ENCODE data around the gene GNAT2. TPM values are rescaled to one million over a fixed set of nuclear protein-coding genes. Genes with fewer than 3 reads are reported as not detected.

Gene GNAT2
- total and polyA plus RNA-seq, 2 donors (not counting 1 experiment from before 2014, with no cell fraction given), result 0.17 to 0.22 TPM

DNA sequence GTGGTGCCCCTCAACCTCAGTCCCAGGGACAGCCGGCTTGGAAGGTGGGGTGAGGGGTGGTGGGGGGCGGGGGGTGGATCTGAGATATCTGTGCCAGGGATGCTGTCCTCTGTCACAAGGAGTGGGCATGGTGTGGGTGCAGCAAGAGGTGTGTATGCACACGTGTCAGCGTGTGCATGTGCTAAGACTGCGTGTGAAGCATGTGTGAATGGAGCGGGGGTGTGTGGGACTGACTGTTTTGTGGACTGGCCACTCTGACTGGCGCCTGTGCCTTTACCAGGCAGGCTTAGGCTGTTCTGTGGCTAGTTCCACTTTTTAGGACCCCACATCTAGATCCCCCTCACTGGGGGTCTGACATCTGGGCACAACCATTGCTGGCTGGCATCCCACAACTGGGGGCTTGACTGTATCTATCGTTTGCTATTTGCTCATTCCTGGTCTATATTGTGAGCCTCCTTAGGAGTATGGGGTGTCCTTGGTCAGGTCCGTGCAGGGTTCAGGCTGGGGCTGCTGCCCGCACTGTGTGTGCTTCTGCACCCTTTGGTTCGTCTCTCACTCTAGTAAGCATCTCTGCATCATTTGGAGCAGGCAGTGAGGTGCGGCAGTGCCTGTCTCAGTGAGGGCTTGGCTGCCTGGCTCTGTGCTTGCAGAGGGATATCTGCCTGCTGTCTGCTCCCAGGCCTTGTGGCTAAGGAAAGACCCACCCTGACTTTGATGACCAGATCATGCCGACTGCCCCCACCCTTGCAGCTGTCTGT is 2.1 kb upstream of the GNAT2 start:
- H3K27ac ChIP-seq (ENCODE audit: insufficient read depth, low read length), result peak overlapping the region; percentile 96
- H3K4me1 ChIP-seq (ENCODE audit: control insufficient read depth, extremely low read depth, insufficient read depth, low read length), result peaks cover 24% of the 10 kb centered on the region
- H3K4me2 ChIP-seq (ENCODE audit: extremely low read depth, insufficient read depth, low read length), result peak overlapping the region; percentile 79
- H3K27me3 ChIP-seq (ENCODE audit: control insufficient read depth, insufficient read depth, low read length), result no peaks in the 10 kb centered on the region
- H3K9ac ChIP-seq (ENCODE audit: insufficient read depth, low read length), result peak overlapping the region; percentile 53
- H3K36me3 ChIP-seq (ENCODE audit: control insufficient read depth, insufficient read depth, low read length), result peaks cover 2% of the 10 kb centered on the region
- H3K4me3 ChIP-seq (replicated peaks in 1 of 4; ENCODE audit: control extremely low read depth in 1 of 4, insufficient read depth in 1 of 4, low read depth in 3 of 4, low read length in 4 of 4), result peak overlapping the region; percentile 54 to 87 (median 75)
- H2AFZ ChIP-seq (ENCODE audit: low read length), result no peak overlapping the region
- H3K79me2 ChIP-seq (ENCODE audit: control insufficient read depth, insufficient read depth, low read length), result peaks cover 49% of the 10 kb centered on the region
- no peaks in the 10 kb centered on the region for H3K9me3 ChIP-seq (ENCODE audit: control insufficient read depth, insufficient read depth, low read depth, low read length)
- no peak for DNase-seq (ENCODE audit: low read depth in 2 of 2)
- H4K20me1 ChIP-seq (ENCODE audit: control insufficient read depth, extremely low read depth, insufficient read depth, low read length), result no peaks in the 10 kb centered on the region
- TF ChIP-seq, protein P1, sequence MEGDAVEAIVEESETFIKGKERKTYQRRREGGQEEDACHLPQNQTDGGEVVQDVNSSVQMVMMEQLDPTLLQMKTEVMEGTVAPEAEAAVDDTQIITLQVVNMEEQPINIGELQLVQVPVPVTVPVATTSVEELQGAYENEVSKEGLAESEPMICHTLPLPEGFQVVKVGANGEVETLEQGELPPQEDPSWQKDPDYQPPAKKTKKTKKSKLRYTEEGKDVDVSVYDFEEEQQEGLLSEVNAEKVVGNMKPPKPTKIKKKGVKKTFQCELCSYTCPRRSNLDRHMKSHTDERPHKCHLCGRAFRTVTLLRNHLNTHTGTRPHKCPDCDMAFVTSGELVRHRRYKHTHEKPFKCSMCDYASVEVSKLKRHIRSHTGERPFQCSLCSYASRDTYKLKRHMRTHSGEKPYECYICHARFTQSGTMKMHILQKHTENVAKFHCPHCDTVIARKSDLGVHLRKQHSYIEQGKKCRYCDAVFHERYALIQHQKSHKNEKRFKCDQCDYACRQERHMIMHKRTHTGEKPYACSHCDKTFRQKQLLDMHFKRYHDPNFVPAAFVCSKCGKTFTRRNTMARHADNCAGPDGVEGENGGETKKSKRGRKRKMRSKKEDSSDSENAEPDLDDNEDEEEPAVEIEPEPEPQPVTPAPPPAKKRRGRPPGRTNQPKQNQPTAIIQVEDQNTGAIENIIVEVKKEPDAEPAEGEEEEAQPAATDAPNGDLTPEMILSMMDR (conservative IDR thresholded peaks at IDR 0.05 in 1 of 2, IDR thresholded peaks at IDR 0.05 in 1 of 2; ENCODE audit: low read depth in 1 of 2, low read length in 2 of 2), result no peak
- TF ChIP-seq EZH2 (IDR thresholded peaks at IDR 0.05; ENCODE audit: low read length, missing control alignments), result no peak

DNA sequence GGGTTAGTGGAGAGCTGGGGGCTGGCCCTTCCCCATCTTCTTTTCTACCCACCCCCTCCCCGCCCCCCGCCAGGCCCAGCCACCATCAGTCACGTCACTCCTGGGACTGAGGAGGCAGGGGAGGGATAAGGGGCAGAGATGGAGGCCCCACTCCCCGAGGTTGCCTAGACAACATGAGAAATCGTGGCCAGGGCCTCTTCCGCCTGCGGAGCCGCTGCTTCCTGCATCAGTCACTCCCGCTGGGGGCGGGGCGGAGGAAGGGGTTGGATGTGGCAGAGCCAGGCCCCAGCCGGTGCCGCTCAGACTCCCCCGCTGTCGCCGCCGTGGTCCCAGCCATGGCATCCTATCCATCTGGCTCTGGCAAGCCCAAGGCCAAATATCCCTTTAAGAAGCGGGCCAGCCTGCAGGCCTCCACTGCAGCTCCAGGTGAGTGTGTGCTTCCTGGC is 1.4 kb upstream of the GNAT2 start:
- no peaks in the 10 kb centered on the region for H4K20me1 ChIP-seq (ENCODE audit: control insufficient read depth, extremely low read depth, insufficient read depth, low read length)
- H3K36me3 ChIP-seq (ENCODE audit: control insufficient read depth, insufficient read depth, low read length), result no peaks in the 10 kb centered on the region
- H3K9me3 ChIP-seq (ENCODE audit: control insufficient read depth, insufficient read depth, low read depth, low read length), result no peaks in the 10 kb centered on the region
- H3K27ac ChIP-seq (ENCODE audit: insufficient read depth, low read length), result peak overlapping the region; percentile 96
- peaks cover 49% of the 10 kb centered on the region for H3K79me2 ChIP-seq (ENCODE audit: control insufficient read depth, insufficient read depth, low read length)
- H2AFZ ChIP-seq (ENCODE audit: low read length), result no peak overlapping the region
- H3K4me2 ChIP-seq (ENCODE audit: extremely low read depth, insufficient read depth, low read length), result peak overlapping the region; percentile 86
- DNase-seq (ENCODE audit: low read depth in 2 of 2), result peak; percentile 92 to 95
- no peaks in the 10 kb centered on the region for H3K27me3 ChIP-seq (ENCODE audit: control insufficient read depth, insufficient read depth, low read length)
- H3K4me3 ChIP-seq (replicated peaks in 1 of 4; ENCODE audit: control extremely low read depth in 1 of 4, insufficient read depth in 1 of 4, low read depth in 3 of 4, low read length in 4 of 4), result peak overlapping the region; percentile 65 to 87 (median 80)
- no peak for TF ChIP-seq EZH2 (IDR thresholded peaks at IDR 0.05; ENCODE audit: low read length, missing control alignments)
- TF ChIP-seq, protein P1 (conservative IDR thresholded peaks at IDR 0.05 in 1 of 2, IDR thresholded peaks at IDR 0.05 in 1 of 2; ENCODE audit: low read depth in 1 of 2, low read length in 2 of 2), result no peak
- H3K9ac ChIP-seq (ENCODE audit: insufficient read depth, low read length), result peak overlapping the region; percentile 90
- peaks cover 24% of the 10 kb centered on the region for H3K4me1 ChIP-seq (ENCODE audit: control insufficient read depth, extremely low read depth, insufficient read depth, low read length)

DNA sequence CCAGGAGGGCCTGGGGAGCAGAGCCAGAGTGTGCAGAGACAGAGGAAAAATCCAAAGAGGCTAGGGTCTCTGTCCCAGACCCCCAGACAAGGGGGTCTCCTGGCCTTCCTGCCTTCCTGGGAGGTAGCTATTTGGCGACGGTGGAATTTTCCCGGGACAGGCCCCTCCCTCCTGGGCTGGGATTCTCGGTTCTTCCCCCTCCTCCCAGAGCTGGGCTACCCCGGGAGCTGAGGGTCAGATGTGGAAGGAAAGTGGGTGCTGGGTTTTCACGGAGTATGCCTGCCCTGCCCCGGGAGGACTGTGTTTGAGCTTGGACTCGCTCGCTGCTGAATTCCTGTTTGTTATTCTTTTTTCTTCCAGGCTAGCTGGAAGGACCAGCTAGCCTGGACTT is 980 bp upstream of the GNAT2 start:
- H3K36me3 ChIP-seq (ENCODE audit: control insufficient read depth, insufficient read depth, low read length), result no peaks in the 10 kb centered on the region
- peak; percentile 55 to 61 for DNase-seq (ENCODE audit: low read depth in 2 of 2)
- no peaks in the 10 kb centered on the region for H3K9me3 ChIP-seq (ENCODE audit: control insufficient read depth, insufficient read depth, low read depth, low read length)
- peaks cover 49% of the 10 kb centered on the region for H3K79me2 ChIP-seq (ENCODE audit: control insufficient read depth, insufficient read depth, low read length)
- no peaks in the 10 kb centered on the region for H4K20me1 ChIP-seq (ENCODE audit: control insufficient read depth, extremely low read depth, insufficient read depth, low read length)
- peak overlapping the region; percentile 90 for H3K9ac ChIP-seq (ENCODE audit: insufficient read depth, low read length)
- peak overlapping the region; percentile 20 for H2AFZ ChIP-seq (ENCODE audit: low read length)
- peak overlapping the region; percentile 96 for H3K27ac ChIP-seq (ENCODE audit: insufficient read depth, low read length)
- TF ChIP-seq, protein P1 (conservative IDR thresholded peaks at IDR 0.05 in 1 of 2, IDR thresholded peaks at IDR 0.05 in 1 of 2; ENCODE audit: low read depth in 1 of 2, low read length in 2 of 2), result no peak
- no peak for TF ChIP-seq EZH2 (IDR thresholded peaks at IDR 0.05; ENCODE audit: low read length, missing control alignments)
- H3K4me1 ChIP-seq (ENCODE audit: control insufficient read depth, extremely low read depth, insufficient read depth, low read length), result peaks cover 24% of the 10 kb centered on the region
- no peaks in the 10 kb centered on the region for H3K27me3 ChIP-seq (ENCODE audit: control insufficient read depth, insufficient read depth, low read length)
- peak overlapping the region; percentile 61 to 87 (median 80) for H3K4me3 ChIP-seq (replicated peaks in 1 of 4; ENCODE audit: control extremely low read depth in 1 of 4, insufficient read depth in 1 of 4, low read depth in 3 of 4, low read length in 4 of 4)
- H3K4me2 ChIP-seq (ENCODE audit: extremely low read depth, insufficient read depth, low read length), result peak overlapping the region; percentile 86
